Melanocyte of skin (primary cell): ENCODE results near the gene MYBPC3. TPM values are rescaled to one million over a fixed set of nuclear protein-coding genes. Genes with fewer than 3 reads are reported as not detected.

ENCODE experiments used
- small RNA-seq, 2 donors: library from RNA; depleted of rRNA; stranded (forward); fragments of <200 nt; gene quantifications; one replicate each; pipeline ENCODE3, GENCODE V24; 2012
- total RNA-seq, 2 donors: library from RNA; depleted of rRNA; stranded (reverse); fragments of >200 nt; gene quantifications; 2 replicates each; pipeline ENCODE4 v1.2.3, GENCODE V29; 2012

MYBPC3 gene
- not detected for total RNA-seq

GRCh38 chr11:47352556-47352955 is at the start of gene MYBPC3:
Gene MYBPC3 (minus strand): TSS chr11:47352702. CDS start chr11:47352647, 55 bp downstream.

GRCh38 chr11:47378010-47378835 is 25.7 kb upstream of the MYBPC3 start, which contains the start of gene SPI1:
Gene SPI1 (minus strand): TSS chr11:47378547. CDS start chr11:47378353, 194 bp downstream.

Small RNA genes within 50 kb of the gene (small RNA-seq; reads per million reads assigned to genes)
- 0 reads per million in 2 donors for gene MIR4487

Other genes with a start within 250 kb of the MYBPC3 start
- 100 to 1,000 TPM; 112 to 142 TPM for gene ARFGAP2, start 175.8 kb downstream of the MYBPC3 start, total RNA-seq
- gene PACSIN3, start 166.3 kb downstream of the MYBPC3 start, total RNA-seq = 10 to 100 TPM; 17.6 to 28.6 TPM
- gene DDB2, start 137.7 kb downstream of the MYBPC3 start, total RNA-seq = 10 to 100 TPM; 57.8 to 64.9 TPM
- 10 to 100 TPM; 42.0 to 47.8 TPM for gene ACP2, start 103.9 kb downstream of the MYBPC3 start, total RNA-seq
- gene NR1H3, start 94.7 kb downstream of the MYBPC3 start, total RNA-seq = 10 to 100 TPM; 11.4 to 18.6 TPM
- 10 to 100 TPM; 21.0 to 22.7 TPM for gene MADD, start 82.6 kb downstream of the MYBPC3 start, total RNA-seq
- not detected for gene SPI1, start 25.8 kb upstream of the MYBPC3 start, total RNA-seq
- gene SLC39A13, start 55.9 kb upstream of the MYBPC3 start, total RNA-seq = 10 to 100 TPM; 40.6 to 48.2 TPM
- 100 to 1,000 TPM; 133 to 208 TPM for gene PSMC3, start 73.7 kb upstream of the MYBPC3 start, total RNA-seq
- gene RAPSN, start 96.4 kb upstream of the MYBPC3 start, total RNA-seq = not detected
- 100 to 1,000 TPM in 1 of 2 donors, 10 to 100 TPM in 1; 67.1 to 102 TPM for gene CELF1, start 200.4 kb upstream of the MYBPC3 start, total RNA-seq
- 10 to 100 TPM; 74.3 to 78.3 TPM for gene PTPMT1, start 212.9 kb upstream of the MYBPC3 start, total RNA-seq
- 10 to 100 TPM; 19.3 to 21.0 TPM for gene KBTBD4, start 226.3 kb upstream of the MYBPC3 start, total RNA-seq
- 10 to 100 TPM; 80.2 to 99.2 TPM for gene NDUFS3, start 226.4 kb upstream of the MYBPC3 start, total RNA-seq
- gene FAM180B, start 234.0 kb upstream of the MYBPC3 start, total RNA-seq = not detected
- gene C1QTNF4, start 241.7 kb upstream of the MYBPC3 start, total RNA-seq = under 1 TPM; under 0.01 to 0.33 TPM